Immature natural killer cell (primary cell): ENCODE measurements around the gene MAP3K21. TPM values are rescaled to one million over a fixed set of nuclear protein-coding genes. Genes with fewer than 3 reads are reported as not detected.

ENCODE experiments used
- DNase-seq, 3 donors: peaks; one replicate each; pipeline ENCODE4 v3.0.0; 2022; ENCODE audit warnings: mixed read lengths in 1 of 3
- H3K27ac Mint-ChIP-seq, 6 donors: one replicate each; pipeline ENCODE4 v1.8.0; 2020; ENCODE audit warnings: mixed read lengths in 6 of 6, mild to moderate bottlenecking in 5 of 6, inconsistent platforms in 4 of 6, moderate library complexity in 3 of 6
- H3K27me3 Mint-ChIP-seq, 3 donors: one replicate each; pipeline ENCODE4 v1.8.0; 2020 to 2021; ENCODE audit warnings: low read depth in 3 of 3, mild to moderate bottlenecking in 3 of 3, mixed read lengths in 3 of 3, moderate library complexity in 3 of 3, inconsistent platforms in 1 of 3
- H3K36me3 Mint-ChIP-seq, 3 donors: one replicate each; pipeline ENCODE4 v1.8.0; 2020; ENCODE audit warnings: mixed read lengths in 3 of 3, inconsistent platforms in 2 of 3, mild to moderate bottlenecking in 2 of 3
- H3K4me1 Mint-ChIP-seq, 2 donors: one replicate each; pipeline ENCODE4 v1.8.0; 2020; ENCODE audit warnings: inconsistent platforms in 2 of 2, mild to moderate bottlenecking in 2 of 2, mixed read lengths in 2 of 2, moderate library complexity in 1 of 2
- H3K4me3 Mint-ChIP-seq, 5 donors: one replicate each; pipeline ENCODE4 v1.8.0; 2020; ENCODE audit warnings: mild to moderate bottlenecking in 5 of 5, mixed read lengths in 5 of 5, inconsistent platforms in 3 of 5, moderate library complexity in 3 of 5
- H3K9me3 Mint-ChIP-seq, 6 donors: one replicate each; pipeline ENCODE4 v1.8.0; 2020; ENCODE audit warnings: mild to moderate bottlenecking in 6 of 6, mixed read lengths in 6 of 6, inconsistent platforms in 4 of 6, moderate library complexity in 3 of 6
- polyA plus RNA-seq, 3 donors: library from polyadenylated mRNA; unstranded; fragments of 300-500 nt; fragmentation: Illumina TruSeq; gene quantifications; one replicate each; pipeline ENCODE4 v1.2.3, GENCODE V29; 2021

The MAP3K21 gene
- polyA plus RNA-seq, 3 donors from 2014 or later: 0.09 TPM; not detected in 2

GRCh38 chr1:233372218-233373120 is 44.9 kb downstream of the MAP3K21 start:
- no peaks in the 10 kb centered on the region for H3K9me3 Mint-ChIP-seq
- H3K27ac Mint-ChIP-seq: no peak overlapping the region
- peaks cover 0 to 5% (median 2%) of the 10 kb centered on the region in 3 donors for H3K27me3 Mint-ChIP-seq
- no peak for DNase-seq
- H3K4me1 Mint-ChIP-seq: no peaks in the 10 kb centered on the region
- H3K4me3 Mint-ChIP-seq: no peak overlapping the region
- H3K36me3 Mint-ChIP-seq: no peaks in the 10 kb centered on the region

- no peak overlapping the region for H3K4me3 Mint-ChIP-seq
- no peaks in the 10 kb centered on the region for H3K9me3 Mint-ChIP-seq
- no peaks in the 10 kb centered on the region for H3K36me3 Mint-ChIP-seq
- peaks cover 0 to 2% (median 2%) of the 10 kb centered on the region in 3 donors for H3K27me3 Mint-ChIP-seq
- H3K4me1 Mint-ChIP-seq: no peaks in the 10 kb centered on the region
- no peak for DNase-seq
- no peak overlapping the region for H3K27ac Mint-ChIP-seq
These were observed 45.7 kb downstream of the MAP3K21 start for GRCh38 chr1:233373226-233373625.

- no peaks in the 10 kb centered on the region for H3K4me1 Mint-ChIP-seq
These were observed 48.1 kb downstream of the MAP3K21 start for GRCh38 chr1:233375653-233376052.

GRCh38 chr1:233376382-233377110 is 49.0 kb downstream of the MAP3K21 start:
- no peaks in the 10 kb centered on the region for H3K9me3 Mint-ChIP-seq
- H3K4me1 Mint-ChIP-seq: no peaks in the 10 kb centered on the region
- H3K27me3 Mint-ChIP-seq: peaks cover 0 to 4% (median 0%) of the 10 kb centered on the region in 3 donors
- no peak for DNase-seq
- no peak overlapping the region for H3K27ac Mint-ChIP-seq
- H3K36me3 Mint-ChIP-seq: no peaks in the 10 kb centered on the region
- no peak overlapping the region for H3K4me3 Mint-ChIP-seq

More at GRCh38 chr1:233375653-233376052, 48.1 kb downstream of the MAP3K21 start:
- Mint-ChIP-seq H3K27ac (no peak overlapping the region), H3K36me3 (no peaks in the 10 kb centered on the region), H3K4me3 (no peak overlapping the region), H3K9me3 (no peaks in the 10 kb centered on the region), H3K27me3 (peaks cover 0 to 4% (median 0%) of the 10 kb centered on the region in 3 donors)
- no peak for DNase-seq

GRCh38 chr1:233379869-233380438 is 52.4 kb downstream of the MAP3K21 start:
- no peak overlapping the region for H3K27ac Mint-ChIP-seq

GRCh38 chr1:233381806-233382205 is 54.3 kb downstream of the MAP3K21 start:
- Mint-ChIP-seq H3K27me3 (peaks cover 2 to 4% (median 4%) of the 10 kb centered on the region in 3 donors), H3K36me3 (peaks cover 0 to 3% (median 0%) of the 10 kb centered on the region in 3 donors), H3K4me3 (no peak overlapping the region), H3K4me1 (no peaks in the 10 kb centered on the region), H3K9me3 (peaks cover 0 to 2% (median 0%) of the 10 kb centered on the region in 6 donors), H3K27ac (no peak overlapping the region)
- no peak for DNase-seq

More at GRCh38 chr1:233379869-233380438, 52.4 kb downstream of the MAP3K21 start:
- DNase-seq: no peak
- Mint-ChIP-seq H3K4me3 (no peak overlapping the region), H3K27me3 (peaks cover 2 to 4% (median 4%) of the 10 kb centered on the region in 3 donors), H3K4me1 (no peaks in the 10 kb centered on the region), H3K36me3 (peaks cover 0 to 3% (median 0%) of the 10 kb centered on the region in 3 donors), H3K9me3 (peaks cover 0 to 2% (median 0%) of the 10 kb centered on the region in 6 donors)

GRCh38 chr1:233383984-233384383 is 56.5 kb downstream of the MAP3K21 start:
- Mint-ChIP-seq H3K4me1 (no peaks in the 10 kb centered on the region), H3K36me3 (peaks cover 0 to 3% (median 0%) of the 10 kb centered on the region in 3 donors), H3K9me3 (peaks cover 0 to 2% (median 0%) of the 10 kb centered on the region in 6 donors), H3K27me3 (peaks cover 1 to 9% (median 2%) of the 10 kb centered on the region in 3 donors), H3K27ac (no peak overlapping the region), H3K4me3 (no peak overlapping the region)
- DNase-seq: no peak

- H3K9me3 Mint-ChIP-seq: peaks cover 0 to 2% (median 0%) of the 10 kb centered on the region in 6 donors
- H3K4me3 Mint-ChIP-seq: no peak overlapping the region
- H3K27me3 Mint-ChIP-seq: peaks cover 2 to 9% (median 4%) of the 10 kb centered on the region in 3 donors
- H3K4me1 Mint-ChIP-seq: no peaks in the 10 kb centered on the region
- no peak for DNase-seq
- H3K27ac Mint-ChIP-seq: no peak overlapping the region
- peaks cover 0 to 3% (median 0%) of the 10 kb centered on the region in 3 donors for H3K36me3 Mint-ChIP-seq
These were observed 58.8 kb downstream of the MAP3K21 start for GRCh38 chr1:233386336-233386735.

GRCh38 chr1:233387585-233387984 is 60.1 kb downstream of the MAP3K21 start:
- Mint-ChIP-seq H3K27me3 (peaks cover 2 to 9% (median 5%) of the 10 kb centered on the region in 3 donors), H3K4me1 (no peaks in the 10 kb centered on the region), H3K4me3 (no peak overlapping the region), H3K9me3 (peaks cover 0 to 2% (median 0%) of the 10 kb centered on the region in 6 donors), H3K36me3 (peaks cover 0 to 3% (median 0%) of the 10 kb centered on the region in 3 donors), H3K27ac (no peak overlapping the region)
- DNase-seq: no peak

GRCh38 chr1:233389169-233389568 is 61.6 kb downstream of the MAP3K21 start:
- no peak for DNase-seq
- Mint-ChIP-seq H3K27me3 (peaks cover 0 to 9% (median 5%) of the 10 kb centered on the region in 3 donors), H3K9me3 (no peaks in the 10 kb centered on the region), H3K4me3 (no peak overlapping the region), H3K36me3 (no peaks in the 10 kb centered on the region), H3K27ac (no peak overlapping the region), H3K4me1 (no peaks in the 10 kb centered on the region)

GRCh38 chr1:233389893-233390292 is 62.4 kb downstream of the MAP3K21 start:
- Mint-ChIP-seq H3K27me3 (peaks cover 0 to 9% (median 5%) of the 10 kb centered on the region in 3 donors), H3K4me1 (no peaks in the 10 kb centered on the region), H3K36me3 (no peaks in the 10 kb centered on the region), H3K4me3 (no peak overlapping the region), H3K9me3 (no peaks in the 10 kb centered on the region), H3K27ac (no peak overlapping the region)
- DNase-seq: no peak

GRCh38 chr1:233390842-233391737 is 63.6 kb downstream of the MAP3K21 start:
- no peak overlapping the region for H3K27ac Mint-ChIP-seq
- H3K27me3 Mint-ChIP-seq: peaks cover 0 to 9% (median 5%) of the 10 kb centered on the region in 3 donors
- H3K36me3 Mint-ChIP-seq: no peaks in the 10 kb centered on the region

More at GRCh38 chr1:233390842-233391737, 63.6 kb downstream of the MAP3K21 start:
- Mint-ChIP-seq H3K4me3 (no peak overlapping the region), H3K4me1 (no peaks in the 10 kb centered on the region), H3K9me3 (no peaks in the 10 kb centered on the region)
- no peak for DNase-seq
